ENCODE measurements around the gene CALY. TPM values are rescaled to one million over a fixed set of nuclear protein-coding genes. Genes with fewer than 3 reads are reported as not detected.

Gene CALY
- polyA plus RNA-seq, 2 of the 4 experiments (the other 2 are of a cell fraction) = 0.30 to 0.63 TPM

GRCh38 chr10:133353988-133354605, 17.4 kb upstream of the CALY start (continued):
- TF ChIP-seq HOXB13 (CRISPR knock-in tag; IDR thresholded peaks at IDR 0.05; ENCODE audit: low read depth) = no peak
- no peak for TF ChIP-seq E2F6 (IDR thresholded peaks at IDR 0.05; ENCODE audit: borderline replicate concordance, low read depth)
- TF ChIP-seq ZC3H11A (IDR thresholded peaks at IDR 0.05) = no peak
- no peak for TF ChIP-seq POLR2A (IDR thresholded peaks at IDR 0.05; ENCODE audit: low read length)

GRCh38 chr10:133353202-133353959, 16.7 kb upstream of the CALY start:
- ChIA-PET CTCF (interaction anchor here (1.1 to 2.6 kb wide), 3 partner anchors 11 to 39 kb away, joined by 3 to 15 read pairs (median 3); no protein-coding TSS in a partner anchor), POLR2A (no interaction called here)
- H3K9me3 ChIP-seq = no peaks in the 10 kb centered on the region
- no peak for FAIRE-seq
- no peak for ATAC-seq
- DNase-seq (ENCODE audit: low read depth in 1 of 2, low spot score in 1 of 2) = no peak
- no peak overlapping the region for H3K4me3 ChIP-seq
- TF ChIP-seq EP300 (IDR thresholded peaks at IDR 0.05) (no peak), POLR2A (IDR thresholded peaks at IDR 0.05; ENCODE audit: low read length) (no peak), HOXB5 (CRISPR knock-in tag; IDR thresholded peaks at IDR 0.05) (no peak), CTCF (IDR thresholded peaks at IDR 0.05) (no peak), CHD4 (IDR thresholded peaks at IDR 0.05; ENCODE audit: borderline replicate concordance) (no peak), ZC3H11A (IDR thresholded peaks at IDR 0.05) (no peak), ZSCAN20 (CRISPR knock-in tag; IDR thresholded peaks at IDR 0.05) (no peak)
- H3K4me2 ChIP-seq = no peak overlapping the region
- no peak overlapping the region for H3K27ac ChIP-seq
- WGBS (ENCODE audit: missing lambda C conversion rate) = 57% methylated on average over 12 of the region's 16 CpGs
- H3K4me1 ChIP-seq = peaks cover 10% of the 10 kb centered on the region; the same call in 1 of the 3 replicates

- Histone ChIP-seq H3K27ac (no peak overlapping the region), H3K4me1 (peaks cover 5% of the 10 kb centered on the region; the same call in 1 of the 3 replicates), H3K4me2 (no peak overlapping the region), H3K4me3 (no peak overlapping the region), H3K9me3 (no peaks in the 10 kb centered on the region)
- TF ChIP-seq FOXS1 (CRISPR knock-in tag; IDR thresholded peaks at IDR 0.05) = no peak
- TF ChIP-seq HOXB13 (CRISPR knock-in tag; IDR thresholded peaks at IDR 0.05; ENCODE audit: low read depth) = no peak
- TF ChIP-seq HMGXB4 (CRISPR knock-in tag; IDR thresholded peaks at IDR 0.05; ENCODE audit: borderline replicate concordance) = no peak
- no peak for TF ChIP-seq NFE2L2 (conservative IDR thresholded peaks at IDR 0.05; ENCODE audit: low read length)
- no peak for TF ChIP-seq CBX8 (IDR thresholded peaks at IDR 0.05)
- TF ChIP-seq RARB (CRISPR knock-in tag; IDR thresholded peaks at IDR 0.05) = no peak
- TF ChIP-seq CTCF (IDR thresholded peaks at IDR 0.05) = no peak
- CTCF ChIA-PET = interaction anchor here (1.0 to 2.6 kb wide), 7 partner anchors 13 to 43 kb away, joined by 3 to 15 read pairs (median 3); no protein-coding TSS in a partner anchor
- DNase-seq (ENCODE audit: low read depth in 1 of 2, low spot score in 1 of 2) (no peak), FAIRE-seq (no peak), ATAC-seq (peak; percentile 4 to 38; a peak in 4 of 6 replicates)
- 66% methylated on average over 15 of the region's 24 CpGs for WGBS (ENCODE audit: missing lambda C conversion rate)
- POLR2A ChIA-PET = no interaction called here
Observed at GRCh38 chr10:133351408-133352318, 15.0 kb upstream of the CALY start.
